K562 (cell line): ENCODE results near the gene FGF11. TPM values are rescaled to one million over a fixed set of nuclear protein-coding genes. Genes with fewer than 3 reads are reported as not detected.

ENCODE experiments used
- ATAC-seq: fragments of 200-7000 bp; cut with Tn5 transposase; 3 replicates; pipeline ENCODE4 v1.9.1; 2020; ENCODE audit warnings: moderate library complexity
- BruUV-seq: library from RNA; stranded (reverse); fragments of 400-500 nt; replicated peaks from 2 replicates; lab custom pipeline; 2021; lab: Mats Ljungman, UMichigan
- CTCF ChIA-PET: fragments of 300-600 bp; formaldehyde crosslinking; extraction: SDS; loops from one replicate; lab custom pipeline; 2021; ENCODE audit warnings: low intra/inter-chr PET ratio; lab: Yijun Ruan, JAX
- POLR2A ChIA-PET: fragments of 300-600, 350-650 bp; sonication (Branson Sonifier 250); formaldehyde crosslinking; extraction: SDS; loops from one replicate; lab custom pipeline; 2021; ENCODE audit warnings: antibody characterized with exemption, inconsistent platforms; lab: Yijun Ruan, JAX
- DNase-seq, 4 experiments: peaks; one replicate each; pipeline versions ENCODE4 v3.0.0 to v3.0.0-alpha.2; 2011 to 2018; ENCODE audit warnings: low spot score in 3 of 4, mixed read lengths in 3 of 4; ENCODE audit errors: extremely low read depth in 1 of 4
- FAIRE-seq: peaks from 2 replicates; lab custom pipeline; 2011; peaks lifted over from hg19 to GRCh38; lab: Jason Lieb, UNC
- H2AFZ ChIP-seq: 2 replicates; pipeline ENCODE4 v1.6.0; 2011; ENCODE audit warnings: low read depth, low read length, control low read depth, inconsistent platforms
- H3K27ac ChIP-seq: fragments of 200-600 bp; 3 replicates; pipeline ENCODE4 v1.8.0; 2011; ENCODE audit warnings: low read depth, mild to moderate bottlenecking, control low read depth, inconsistent platforms, low read length, moderate library complexity, mixed read lengths; ENCODE audit errors: extremely low read depth
- H3K27me3 ChIP-seq, 2 experiments: fragments of 300-600 bp in 1 of 2; 2 replicates in 1 of 2; 3 replicates in 1 of 2; pipeline versions ENCODE4 v1.6.0 to v1.8.0; 2011; ENCODE audit warnings: inconsistent platforms in 2 of 2, low read length in 2 of 2, mild to moderate bottlenecking in 1 of 2, mixed read lengths in 1 of 2, moderate library complexity in 1 of 2; ENCODE audit not compliant: control insufficient read depth in 2 of 2, insufficient read depth in 2 of 2
- H3K36me3 ChIP-seq: fragments of 300-600 bp; 3 replicates; pipeline ENCODE4 v1.8.0; 2011; ENCODE audit warnings: mild to moderate bottlenecking, low read length, inconsistent platforms; ENCODE audit not compliant: control insufficient read depth, insufficient read depth
- H3K4me1 ChIP-seq, 2 experiments: fragments of 200-600 bp in 1 of 2; replicated peaks in 1 of 2; 2 replicates in 1 of 2; 3 replicates in 1 of 2; pipeline versions ENCODE4 v1.5.1 to v1.8.0; 2011; ENCODE audit warnings: inconsistent platforms in 2 of 2, low read length in 2 of 2, mild to moderate bottlenecking in 1 of 2, mixed read lengths in 1 of 2, moderate library complexity in 1 of 2; ENCODE audit not compliant: control insufficient read depth in 2 of 2, insufficient read depth in 2 of 2
- H3K4me2 ChIP-seq: 2 replicates; pipeline ENCODE4 v1.6.1; 2011; ENCODE audit warnings: low read length, control low read depth, inconsistent platforms, mixed read lengths; ENCODE audit not compliant: insufficient read depth
- H3K4me3 ChIP-seq: fragments of 200-600 bp; sonication (generic), shearing (Covaris generic); 2 replicates; pipeline ENCODE4 v1.5.1; 2016; ENCODE audit warnings: control low read depth, inconsistent platforms
- H3K79me2 ChIP-seq: fragments of 200-600 bp; 3 replicates; pipeline ENCODE4 v1.8.0; 2011; ENCODE audit warnings: low read length, inconsistent platforms; ENCODE audit not compliant: control insufficient read depth, insufficient read depth
- H3K9ac ChIP-seq, 2 experiments: 2 replicates each; pipeline versions ENCODE4 v1.6.0 to v1.6.1; 2011; ENCODE audit warnings: low read depth in 2 of 2, low read length in 2 of 2, control low read depth in 1 of 2, inconsistent platforms in 1 of 2, mild to moderate bottlenecking in 1 of 2, mixed read lengths in 1 of 2; ENCODE audit not compliant: insufficient read depth in 1 of 2
- H3K9me1 ChIP-seq: one replicate; pipeline ENCODE4 v1.6.0; 2011; ENCODE audit warnings: inconsistent platforms, mild to moderate bottlenecking, low read length, moderate library complexity; ENCODE audit not compliant: control insufficient read depth, insufficient read depth
- H3K9me3 ChIP-seq: replicated peaks from 2 replicates; pipeline ENCODE4 v1.5.1; 2011; ENCODE audit warnings: low read depth, low read length, inconsistent platforms; ENCODE audit not compliant: control insufficient read depth, insufficient read depth
- H4K20me1 ChIP-seq: replicated peaks from 2 replicates; pipeline ENCODE4 v1.6.1; 2011; ENCODE audit warnings: low read length, inconsistent platforms, mixed read lengths; ENCODE audit not compliant: control insufficient read depth, insufficient read depth
- BHLHE40 ChIP-seq: IDR thresholded peaks from 2 replicates; pipeline ENCODE4 v1.6.1; 2011; ENCODE audit warnings: low read length, improper control_type of control experiment
- EP300 ChIP-seq: IDR thresholded peaks from 2 replicates; pipeline ENCODE4 v1.6.1; 2012; ENCODE audit warnings: low read length, improper control_type of control experiment
- HOXB6 ChIP-seq: fragments of 250-450 bp; sonication (Bioruptor Pico); IDR thresholded peaks from 2 replicates; pipeline ENCODE4 v1.5.1; 2022; ENCODE audit warnings: mild to moderate bottlenecking, borderline replicate concordance
- KDM2B ChIP-seq: fragments of 250-450 bp; sonication (Bioruptor Pico); IDR thresholded peaks from 2 replicates; pipeline ENCODE4 v1.8.0; 2021; ENCODE audit warnings: mild to moderate bottlenecking, moderate library complexity
- POLR2A ChIP-seq: fragments of 450-650 bp; conservative IDR thresholded peaks from 2 replicates; pipeline ENCODE4 v1.6.1; 2016
- RBM25 ChIP-seq: fragments of 200-400 bp; formaldehyde crosslinking; IDR thresholded peaks from 2 replicates; pipeline ENCODE4 v1.6.1; 2018; ENCODE audit warnings: low read length, low read depth, moderate library complexity; ENCODE audit not compliant: severe bottlenecking
- TEAD1 ChIP-seq, 2 experiments: fragments of 450-650 bp in 1 of 2; sonication (generic) in 1 of 2; formaldehyde crosslinking; IDR thresholded peaks; 2 replicates each; pipeline versions ENCODE4 v1.4.0 to v1.8.0; 2020 to 2022; ENCODE audit warnings: mild to moderate bottlenecking in 2 of 2, missing genetic modification reagents in 1 of 2
- ZKSCAN8 ChIP-seq: fragments of 200-800 bp; sonication (Bioruptor generic); IDR thresholded peaks from 2 replicates; pipeline ENCODE4 v1.6.1; 2016; ENCODE audit warnings: missing genetic modification characterization, missing compliant biosample characterization
- ZNF121 ChIP-seq: sonication (generic); formaldehyde crosslinking; conservative IDR thresholded peaks from 2 replicates; pipeline ENCODE4 v1.8.0; 2022; ENCODE audit warnings: missing genetic modification reagents
- ZNF217 ChIP-seq: sonication (generic); formaldehyde crosslinking; IDR thresholded peaks from 2 replicates; pipeline ENCODE4 v1.8.0; 2022; ENCODE audit warnings: mild to moderate bottlenecking, missing genetic modification reagents
- ZNF79 ChIP-seq: fragments of 250-450 bp; sonication (Bioruptor Pico); IDR thresholded peaks from 2 replicates; pipeline ENCODE4 v1.4.0; 2020; ENCODE audit warnings: low read depth, mild to moderate bottlenecking, moderate library complexity
- WGBS: fragments of 100-300 bp; shearing (Covaris generic); methylation state at CpG from one replicate; pipeline ENCODE4 v1.1.6; 2016; ENCODE audit warnings: low coverage, mixed read lengths; ENCODE audit not compliant: insufficient coverage; ENCODE audit errors: missing lambda C conversion rate; 5-methylcytosine and 5-hydroxymethylcytosine counted together
- in situ Hi-C: fragments of 300-500 bp; cut with MboI; formaldehyde crosslinking; loops from 4 replicates; pipeline ENCODE4 v1.15.0; 2018; ENCODE audit warnings: inconsistent platforms, mixed read lengths
- intact Hi-C: fragments of 100-400 bp; cut with micrococcal nuclease; formaldehyde crosslinking; loops from 2 replicates; pipeline ENCODE4 v1.14.2; 2022
- polyA plus RNA-seq, 8 experiments: library from polyadenylated mRNA; depleted of rRNA in 4 of 8; stranded (reverse) in 5 of 8; unstranded in 3 of 8; fragments of >200 nt; fragmentation: Nextera tagmentation in 2 of 8; fragmentation: Illumina TruSeq in 1 of 8; extraction: Ambion mirVana in 2 of 8; extraction: Trizol in 1 of 8; gene quantifications; 2 replicates each; pipeline versions ENCODE4 v1.2.1 to v1.2.3, GENCODE V29; 2011 to 2014; ENCODE audit warnings: inconsistent platforms in 1 of 8, missing spikeins in 1 of 8
- total RNA-seq, 7 experiments: library from RNA; depleted of rRNA in 6 of 7; stranded (reverse); fragments of >200 nt in 6 of 7; fragmentation: Illumina TruSeq in 2 of 7; extraction: Trizol in 2 of 7; gene quantifications; 2 replicates each; pipeline versions ENCODE4 v1.2.1 to v1.2.3, GENCODE V29; 2011 to 2021; ENCODE audit warnings: low replicate concordance in 1 of 7
- TF ChIP-seq, protein P1 (sequence below): fragments of 150-350 bp; IDR thresholded peaks from 2 replicates; pipeline ENCODE4 v1.6.1; 2014; ENCODE audit warnings: low read depth, mild to moderate bottlenecking, low read length, borderline replicate concordance

FGF11 gene
- total and polyA plus RNA-seq, 9 of the 15 experiments (the other 6 are each of a cell fraction or from before 2014, with no cell fraction given): 1.2 to 7.5 (median 3.0) TPM

- no peak for TF ChIP-seq KDM2B (CRISPR knock-in tag)
- no peak for TF ChIP-seq TEAD1 (CRISPR knock-in tag; IDR thresholded peaks at IDR 0.05)
- no peak for TF ChIP-seq BHLHE40
- no peak for TF ChIP-seq EP300
- TF ChIP-seq, protein P1, sequence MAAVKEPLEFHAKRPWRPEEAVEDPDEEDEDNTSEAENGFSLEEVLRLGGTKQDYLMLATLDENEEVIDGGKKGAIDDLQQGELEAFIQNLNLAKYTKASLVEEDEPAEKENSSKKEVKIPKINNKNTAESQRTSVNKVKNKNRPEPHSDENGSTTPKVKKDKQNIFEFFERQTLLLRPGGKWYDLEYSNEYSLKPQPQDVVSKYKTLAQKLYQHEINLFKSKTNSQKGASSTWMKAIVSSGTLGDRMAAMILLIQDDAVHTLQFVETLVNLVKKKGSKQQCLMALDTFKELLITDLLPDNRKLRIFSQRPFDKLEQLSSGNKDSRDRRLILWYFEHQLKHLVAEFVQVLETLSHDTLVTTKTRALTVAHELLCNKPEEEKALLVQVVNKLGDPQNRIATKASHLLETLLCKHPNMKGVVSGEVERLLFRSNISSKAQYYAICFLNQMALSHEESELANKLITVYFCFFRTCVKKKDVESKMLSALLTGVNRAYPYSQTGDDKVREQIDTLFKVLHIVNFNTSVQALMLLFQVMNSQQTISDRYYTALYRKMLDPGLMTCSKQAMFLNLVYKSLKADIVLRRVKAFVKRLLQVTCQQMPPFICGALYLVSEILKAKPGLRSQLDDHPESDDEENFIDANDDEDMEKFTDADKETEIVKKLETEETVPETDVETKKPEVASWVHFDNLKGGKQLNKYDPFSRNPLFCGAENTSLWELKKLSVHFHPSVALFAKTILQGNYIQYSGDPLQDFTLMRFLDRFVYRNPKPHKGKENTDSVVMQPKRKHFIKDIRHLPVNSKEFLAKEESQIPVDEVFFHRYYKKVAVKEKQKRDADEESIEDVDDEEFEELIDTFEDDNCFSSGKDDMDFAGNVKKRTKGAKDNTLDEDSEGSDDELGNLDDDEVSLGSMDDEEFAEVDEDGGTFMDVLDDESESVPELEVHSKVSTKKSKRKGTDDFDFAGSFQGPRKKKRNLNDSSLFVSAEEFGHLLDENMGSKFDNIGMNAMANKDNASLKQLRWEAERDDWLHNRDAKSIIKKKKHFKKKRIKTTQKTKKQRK: no peak
- no peak for TF ChIP-seq ZNF79 (CRISPR knock-in tag)
- no peak for TF ChIP-seq POLR2A
These were observed 43.2 kb upstream of the FGF11 start (continued) for GRCh38 chr17:7396147-7396546.

DNA sequence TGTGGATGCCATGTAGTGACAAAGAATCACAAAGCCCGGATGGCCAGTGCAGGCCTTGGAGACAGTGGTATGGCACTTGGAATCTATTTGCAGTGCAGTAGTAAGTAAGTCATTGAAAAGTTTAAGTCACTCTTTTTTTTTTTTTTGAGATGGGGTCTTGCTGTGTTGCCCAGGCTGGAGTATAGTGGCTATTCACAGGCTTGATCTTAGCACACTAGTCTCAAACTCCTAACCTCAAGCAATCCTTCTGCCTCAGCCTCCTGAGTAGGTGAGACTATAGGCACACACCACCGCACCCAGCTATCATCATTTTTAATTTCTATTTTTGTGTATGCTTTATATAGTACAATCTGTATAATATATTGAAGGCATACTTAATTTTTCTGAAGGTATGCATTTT, 40.7 kb upstream of the FGF11 start:
- Histone ChIP-seq H3K4me3 (no peak overlapping the region), H3K4me1 (peaks cover 9 to 29% of the 10 kb centered on the region in 2 experiments; a peak in 4 of 5 replicates), H3K27ac (no peak overlapping the region), H3K27me3 (no peaks in the 10 kb centered on the region), H2AFZ (no peak overlapping the region), H4K20me1 (no peaks in the 10 kb centered on the region), H3K36me3 (peaks cover 3% of the 10 kb centered on the region; the same call in 1 of the 3 replicates), H3K79me2 (peaks cover 8% of the 10 kb centered on the region; the same call in 2 of the 3 replicates), H3K4me2 (no peak overlapping the region), H3K9ac (no peak overlapping the region), H3K9me3 (no peaks in the 10 kb centered on the region), H3K9me1 (no peaks in the 10 kb centered on the region)
- FAIRE-seq (no peak), DNase-seq (no peak), ATAC-seq (no peak)
- in situ Hi-C loops: no loop called here
- TF ChIP-seq RBM25 (peak; percentile 41), HOXB6 (CRISPR knock-in tag) (no peak), ZKSCAN8 (no peak), ZNF217 (no peak), ZNF121 (CRISPR knock-in tag) (peak; percentile 85)
- intact Hi-C loops: no loop called here
- ChIA-PET CTCF (no interaction called here), POLR2A (interaction anchor here (0.8 to 1.2 kb wide), 2 partner anchors 12 to 78 kb away, joined by 3 read pairs; no protein-coding TSS in a partner anchor)
- BruUV-seq: no TSS peak
- WGBS: 70% methylated on average over 2 of the region's 2 CpGs
